Adrenal gland (tissue), 5 donors: ENCODE data around the gene TRPM8.

Experiments used
- POLR2A ChIP-seq, 2 donors: fragments of 450-650 bp; IDR thresholded peaks; one replicate each; pipeline ENCODE4 v1.6.1; 2017; ENCODE audit warnings: antibody characterized with exemption in 2 of 2, mild to moderate bottlenecking in 2 of 2, moderate library complexity in 1 of 2
- TF ChIP-seq, protein P1 (sequence below), 6 experiments: fragments of 450-650 bp in 4 of 6; fragments of 200-600 bp in 2 of 6; sonication (generic) in 1 of 6; IDR thresholded peaks; 1 replicate in 5 of 6; 2 replicates in 1 of 6; pipeline versions ENCODE4 v1.5.1 to v1.8.0; 2016 to 2021; ENCODE audit warnings: antibody characterized with exemption in 6 of 6, mild to moderate bottlenecking in 2 of 6, moderate library complexity in 1 of 6
- donor health status: DM: no; HTN: no; CAD: no.

DNA sequence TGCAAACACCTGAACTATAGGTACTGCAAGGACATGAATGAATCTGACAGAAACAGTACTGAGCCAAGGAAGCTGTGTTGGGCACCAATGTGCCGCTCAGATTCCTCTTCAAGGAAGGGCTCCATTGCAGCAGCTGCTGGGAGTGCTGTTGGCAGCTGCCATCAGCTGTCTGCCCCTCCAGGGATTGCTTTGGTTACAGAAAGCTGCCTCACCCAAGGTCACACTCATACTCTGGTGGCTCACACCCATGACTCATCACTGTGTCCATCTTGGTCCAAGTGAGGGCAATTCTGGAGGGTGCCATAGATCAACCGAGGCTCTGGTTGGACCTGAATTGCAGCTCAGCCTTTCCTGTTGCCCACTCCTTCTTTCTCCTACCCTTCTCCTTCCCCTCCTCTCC, 24.4 kb upstream of the TRPM8 start:
- TF ChIP-seq, protein P1, sequence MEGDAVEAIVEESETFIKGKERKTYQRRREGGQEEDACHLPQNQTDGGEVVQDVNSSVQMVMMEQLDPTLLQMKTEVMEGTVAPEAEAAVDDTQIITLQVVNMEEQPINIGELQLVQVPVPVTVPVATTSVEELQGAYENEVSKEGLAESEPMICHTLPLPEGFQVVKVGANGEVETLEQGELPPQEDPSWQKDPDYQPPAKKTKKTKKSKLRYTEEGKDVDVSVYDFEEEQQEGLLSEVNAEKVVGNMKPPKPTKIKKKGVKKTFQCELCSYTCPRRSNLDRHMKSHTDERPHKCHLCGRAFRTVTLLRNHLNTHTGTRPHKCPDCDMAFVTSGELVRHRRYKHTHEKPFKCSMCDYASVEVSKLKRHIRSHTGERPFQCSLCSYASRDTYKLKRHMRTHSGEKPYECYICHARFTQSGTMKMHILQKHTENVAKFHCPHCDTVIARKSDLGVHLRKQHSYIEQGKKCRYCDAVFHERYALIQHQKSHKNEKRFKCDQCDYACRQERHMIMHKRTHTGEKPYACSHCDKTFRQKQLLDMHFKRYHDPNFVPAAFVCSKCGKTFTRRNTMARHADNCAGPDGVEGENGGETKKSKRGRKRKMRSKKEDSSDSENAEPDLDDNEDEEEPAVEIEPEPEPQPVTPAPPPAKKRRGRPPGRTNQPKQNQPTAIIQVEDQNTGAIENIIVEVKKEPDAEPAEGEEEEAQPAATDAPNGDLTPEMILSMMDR (IDR thresholded peaks at IDR 0.05) = no peak
- no peak for TF ChIP-seq POLR2A (IDR thresholded peaks at IDR 0.05)
